GM19397 (cell line): ENCODE measurements around the gene RGPD8.
"Not testable (repeated sequence)": the region's sequence is repeated elsewhere in the genome, so short reads cannot be mapped to it uniquely, and the experiment has no call there.

Experiments
- ATAC-seq: cut with Tn5 transposase; IDR thresholded peaks from one replicate; pipeline ENCODE4 v1.9.1; 2021; ENCODE audit warnings: mild to moderate bottlenecking, moderate library complexity; ENCODE audit not compliant: unreplicated experiment

RGPD8 gene

GRCh38 chr2:112435716-112436431 lies 2.4 kb upstream of the RGPD8 start:
- not testable (repeated sequence) for ATAC-seq

GRCh38 chr2:112434890-112435715 lies 1.7 kb upstream of the RGPD8 start:
- not testable (repeated sequence) for ATAC-seq

GRCh38 chr2:112433932-112434730 lies 686 bp upstream of the RGPD8 start:
- ATAC-seq = no peak

GRCh38 chr2:112432735-112433479 lies 538 bp downstream of the RGPD8 start:
- ATAC-seq = peak; percentile 43

GRCh38 chr2:112432390-112432734 lies 1.1 kb downstream of the RGPD8 start:
- not testable (repeated sequence) for ATAC-seq

GRCh38 chr2:112431587-112432295 lies 1.7 kb downstream of the RGPD8 start:
- ATAC-seq = not testable (repeated sequence)

GRCh38 chr2:112424553-112424952 lies 8.9 kb downstream of the RGPD8 start:
- ATAC-seq = not testable (repeated sequence)

GRCh38 chr2:112416860-112417259 lies 16.6 kb downstream of the RGPD8 start:
- not testable (repeated sequence) for ATAC-seq

- ATAC-seq = not testable (repeated sequence)
Measured at GRCh38 chr2:112360055-112360454, 73.4 kb downstream of the RGPD8 start.

- not testable (repeated sequence) for ATAC-seq
Measured at GRCh38 chr2:112354335-112354734, 79.1 kb downstream of the RGPD8 start.

- not testable (repeated sequence) for ATAC-seq
Measured at GRCh38 chr2:112352809-112353603, 80.4 kb downstream of the RGPD8 start.

GRCh38 chr2:112352292-112352691 lies 81.2 kb downstream of the RGPD8 start:
- ATAC-seq = not testable (repeated sequence)

- ATAC-seq = no peak
Measured at GRCh38 chr2:112345030-112346027, 88.1 kb downstream of the RGPD8 start.

GRCh38 chr2:112343827-112344585 lies 89.4 kb downstream of the RGPD8 start:
- ATAC-seq = no peak

- ATAC-seq = no peak
Measured at GRCh38 chr2:112342067-112342550, 91.3 kb downstream of the RGPD8 start.

GRCh38 chr2:112340475-112341267 lies 92.8 kb downstream of the RGPD8 start:
- no peak for ATAC-seq
